WERI-Rb-1 (cell line): ENCODE results near the gene DDA1.

Experiments
- DNase-seq: peaks from one replicate; pipeline ENCODE4 v3.0.0-alpha.2; 2020
- H3K27ac ChIP-seq: fragments of 250-450 bp; sonication (Bioruptor Pico); 2 replicates; pipeline ENCODE4 v1.5.1; 2020; ENCODE audit warnings: mild to moderate bottlenecking, moderate library complexity
- H3K27me3 ChIP-seq: fragments of 250-450 bp; sonication (Bioruptor Pico); 2 replicates; pipeline ENCODE4 v1.5.1; 2021; ENCODE audit warnings: mild to moderate bottlenecking, low read depth, moderate library complexity; ENCODE audit not compliant: insufficient read depth, severe bottlenecking
- H3K36me3 ChIP-seq: fragments of 250-450 bp; sonication (Bioruptor Pico); 2 replicates; pipeline ENCODE4 v1.5.1; 2020; ENCODE audit warnings: mild to moderate bottlenecking, moderate library complexity
- H3K4me3 ChIP-seq: 2 replicates; pipeline ENCODE4 v1.5.1; 2011; ENCODE audit warnings: low read depth, mild to moderate bottlenecking, control low read depth, low read length
- H3K9me3 ChIP-seq: fragments of 250-450 bp; sonication (Bioruptor Pico); 2 replicates; pipeline ENCODE4 v1.5.1; 2021; ENCODE audit warnings: mild to moderate bottlenecking, moderate library complexity; ENCODE audit not compliant: severe bottlenecking
- TF ChIP-seq, protein P1 (sequence below): IDR thresholded peaks from 2 replicates; pipeline ENCODE4 v1.5.1; 2011; ENCODE audit warnings: low read depth, mild to moderate bottlenecking, control low read depth, inconsistent platforms, low read length

DDA1 gene

DNA sequence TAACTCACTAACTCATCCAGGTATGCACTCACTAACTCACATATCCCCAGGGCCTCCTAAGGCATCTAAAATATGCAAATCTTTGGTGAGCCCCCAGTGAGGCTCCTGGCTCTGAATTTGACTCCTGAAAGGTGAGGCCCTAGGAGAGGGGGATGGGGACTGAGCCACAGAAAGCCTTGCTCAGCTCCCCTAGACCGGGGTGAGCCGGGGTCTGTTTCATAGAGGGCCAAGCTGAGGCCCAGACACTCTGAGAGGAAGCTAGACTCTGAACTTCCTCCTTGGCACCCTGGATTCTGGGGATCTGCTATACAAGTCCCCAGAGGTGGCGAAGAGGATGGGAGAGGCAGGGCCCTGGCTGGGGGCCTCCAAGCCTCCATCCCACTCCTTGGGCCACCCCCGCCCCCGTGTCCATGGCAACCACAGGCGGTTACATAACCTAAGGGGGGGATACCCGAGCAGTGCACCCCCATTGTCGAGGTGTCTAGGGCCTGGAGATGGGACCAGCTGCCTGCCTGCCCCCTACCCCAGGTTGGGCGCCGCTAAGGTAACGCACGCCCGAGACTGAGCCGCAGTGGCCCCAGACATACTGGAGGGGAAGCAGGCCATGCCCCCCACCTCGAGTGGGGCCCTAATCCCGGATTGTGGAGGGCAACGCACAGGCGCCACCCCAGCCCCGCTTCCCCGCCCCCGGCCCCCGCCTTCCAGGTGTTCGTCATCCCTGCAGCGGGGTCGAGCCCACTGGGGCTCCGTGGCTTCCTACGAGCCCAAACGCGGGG is 6.8 kb upstream of the DDA1 start:
- Histone ChIP-seq H3K4me3 (peak overlapping the region; percentile 67), H3K9me3 (peaks cover 6% of the 10 kb centered on the region), H3K36me3 (peaks cover 21% of the 10 kb centered on the region), H3K27me3 (no peaks in the 10 kb centered on the region), H3K27ac (peak overlapping the region; percentile 84)
- no peak for DNase-seq
- TF ChIP-seq, protein P1, sequence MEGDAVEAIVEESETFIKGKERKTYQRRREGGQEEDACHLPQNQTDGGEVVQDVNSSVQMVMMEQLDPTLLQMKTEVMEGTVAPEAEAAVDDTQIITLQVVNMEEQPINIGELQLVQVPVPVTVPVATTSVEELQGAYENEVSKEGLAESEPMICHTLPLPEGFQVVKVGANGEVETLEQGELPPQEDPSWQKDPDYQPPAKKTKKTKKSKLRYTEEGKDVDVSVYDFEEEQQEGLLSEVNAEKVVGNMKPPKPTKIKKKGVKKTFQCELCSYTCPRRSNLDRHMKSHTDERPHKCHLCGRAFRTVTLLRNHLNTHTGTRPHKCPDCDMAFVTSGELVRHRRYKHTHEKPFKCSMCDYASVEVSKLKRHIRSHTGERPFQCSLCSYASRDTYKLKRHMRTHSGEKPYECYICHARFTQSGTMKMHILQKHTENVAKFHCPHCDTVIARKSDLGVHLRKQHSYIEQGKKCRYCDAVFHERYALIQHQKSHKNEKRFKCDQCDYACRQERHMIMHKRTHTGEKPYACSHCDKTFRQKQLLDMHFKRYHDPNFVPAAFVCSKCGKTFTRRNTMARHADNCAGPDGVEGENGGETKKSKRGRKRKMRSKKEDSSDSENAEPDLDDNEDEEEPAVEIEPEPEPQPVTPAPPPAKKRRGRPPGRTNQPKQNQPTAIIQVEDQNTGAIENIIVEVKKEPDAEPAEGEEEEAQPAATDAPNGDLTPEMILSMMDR, result no peak

GRCh38 chr19:17303167-17303939 is 6.0 kb upstream of the DDA1 start, which contains the start of gene ABHD8:
Gene ABHD8 (minus strand): TSS chr19:17303425. CDS start chr19:17301616, 1,809 bp downstream.
- TF ChIP-seq, protein P1, result peak; percentile 58
- Histone ChIP-seq H3K4me3 (peak within 1 kb of the TSS; percentile 67), H3K9me3 (peaks cover 1% of the 10 kb centered on the region), H3K27ac (peak within 1 kb of the TSS; percentile 84), H3K36me3 (peaks cover 17% of the 10 kb centered on the region), H3K27me3 (no peaks in the 10 kb centered on the region)
- peak; percentile 97 for DNase-seq

DNA sequence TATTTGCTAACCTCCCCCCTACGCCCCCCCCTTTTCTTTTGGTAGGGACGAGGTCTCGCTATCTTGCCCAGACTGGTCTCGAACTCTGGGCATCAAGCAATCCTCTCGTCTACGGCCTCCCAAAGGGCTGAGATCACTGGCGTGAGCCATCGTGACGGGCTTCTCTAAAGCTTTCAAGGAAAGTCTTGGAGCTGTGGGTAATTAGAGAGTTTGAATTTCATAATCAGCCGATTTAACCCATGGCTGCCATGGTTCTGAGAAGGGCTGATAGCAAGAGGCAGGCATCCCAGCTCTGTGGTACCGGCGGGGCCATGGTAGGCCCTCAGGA is 5.5 kb upstream of the DDA1 start:
- Histone ChIP-seq H3K4me3 (peak overlapping the region; percentile 28; the same call in 1 of the 2 replicates), H3K27ac (peak overlapping the region; percentile 66), H3K27me3 (no peaks in the 10 kb centered on the region), H3K36me3 (peaks cover 13% of the 10 kb centered on the region), H3K9me3 (no peaks in the 10 kb centered on the region)
- TF ChIP-seq, protein P1, result no peak
- no peak for DNase-seq

- no peak for DNase-seq
- TF ChIP-seq, protein P1, result no peak
- Histone ChIP-seq H3K9me3 (no peaks in the 10 kb centered on the region), H3K27ac (peak overlapping the region; percentile 42; the same call in 1 of the 2 replicates), H3K27me3 (no peaks in the 10 kb centered on the region), H3K4me3 (no peak overlapping the region), H3K36me3 (peaks cover 11% of the 10 kb centered on the region)
Observed at GRCh38 chr19:17304386-17305215, 4.8 kb upstream of the DDA1 start.

- H3K4me3 ChIP-seq, result no peak overlapping the region
Observed at GRCh38 chr19:17305216-17305516, 4.2 kb upstream of the DDA1 start.

More at GRCh38 chr19:17305216-17305516, 4.2 kb upstream of the DDA1 start:
- H3K27ac ChIP-seq, result peak overlapping the region; percentile 42; the same call in 1 of the 2 replicates
- no peaks in the 10 kb centered on the region for H3K9me3 ChIP-seq
- TF ChIP-seq, protein P1, result no peak
- no peak for DNase-seq
- peaks cover 9% of the 10 kb centered on the region for H3K36me3 ChIP-seq
- H3K27me3 ChIP-seq, result no peaks in the 10 kb centered on the region
